ENCODE measurements around the gene KIAA1671. TPM values are rescaled to one million over a fixed set of nuclear protein-coding genes. Genes with fewer than 3 reads are reported as not detected.

KIAA1671 gene
- total RNA-seq, 4 donors from 2014 or later, result 83.1 to 162 (median 105) TPM

DNA sequence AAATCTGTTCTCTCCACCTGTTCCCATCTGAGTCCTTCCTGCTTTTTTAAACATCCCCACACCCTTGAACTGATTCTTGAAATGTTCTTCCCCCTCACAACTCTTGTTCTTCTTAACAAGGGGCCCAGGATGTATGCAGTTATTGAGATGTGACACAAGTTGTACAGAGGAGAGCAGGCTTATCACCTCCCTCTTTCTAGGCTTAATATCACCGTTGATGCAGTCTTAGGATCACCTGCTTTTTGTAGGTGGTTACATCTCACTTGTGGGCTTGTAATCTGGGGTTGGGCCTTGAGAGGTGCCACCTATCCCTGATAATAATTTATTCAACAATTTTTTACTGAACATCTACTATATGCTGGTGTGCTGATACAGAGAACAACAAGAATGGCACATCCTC is 253.3 kb downstream of the KIAA1671 start:
- Histone ChIP-seq H3K4me3 (no peak overlapping the region), H3K27me3 (no peaks in the 10 kb centered on the region), H3K4me1 (no peaks in the 10 kb centered on the region), H3K36me3 (no peaks in the 10 kb centered on the region), H3K27ac (no peak overlapping the region), H3K9me3 (no peaks in the 10 kb centered on the region)
- no peak for DNase-seq
- WGBS, 2 donors (ENCODE audit: low coverage in 1 of 2), result 75 to 89% methylated on average over 1 of the region's 1 CpG
- intact Hi-C loops (cut with DNase I; ENCODE audit: low total_unique reads) (no loop called here), in situ Hi-C loops (cut with MboI; ENCODE audit: low pct_ligation_motif_present in 1 of 4, low pct_unique_long_range_greater_than_20kb in 1 of 4, low sequenced_read_pairs in 3 of 4) (no loop called here)
- no peak for TF ChIP-seq POLR2AphosphoS5 (IDR thresholded peaks at IDR 0.05)
- TF ChIP-seq POLR2A (IDR thresholded peaks at IDR 0.05), result no peak
- no peak for TF ChIP-seq EP300 (IDR thresholded peaks at IDR 0.05; ENCODE audit: low read depth)
- TF ChIP-seq, protein P1, sequence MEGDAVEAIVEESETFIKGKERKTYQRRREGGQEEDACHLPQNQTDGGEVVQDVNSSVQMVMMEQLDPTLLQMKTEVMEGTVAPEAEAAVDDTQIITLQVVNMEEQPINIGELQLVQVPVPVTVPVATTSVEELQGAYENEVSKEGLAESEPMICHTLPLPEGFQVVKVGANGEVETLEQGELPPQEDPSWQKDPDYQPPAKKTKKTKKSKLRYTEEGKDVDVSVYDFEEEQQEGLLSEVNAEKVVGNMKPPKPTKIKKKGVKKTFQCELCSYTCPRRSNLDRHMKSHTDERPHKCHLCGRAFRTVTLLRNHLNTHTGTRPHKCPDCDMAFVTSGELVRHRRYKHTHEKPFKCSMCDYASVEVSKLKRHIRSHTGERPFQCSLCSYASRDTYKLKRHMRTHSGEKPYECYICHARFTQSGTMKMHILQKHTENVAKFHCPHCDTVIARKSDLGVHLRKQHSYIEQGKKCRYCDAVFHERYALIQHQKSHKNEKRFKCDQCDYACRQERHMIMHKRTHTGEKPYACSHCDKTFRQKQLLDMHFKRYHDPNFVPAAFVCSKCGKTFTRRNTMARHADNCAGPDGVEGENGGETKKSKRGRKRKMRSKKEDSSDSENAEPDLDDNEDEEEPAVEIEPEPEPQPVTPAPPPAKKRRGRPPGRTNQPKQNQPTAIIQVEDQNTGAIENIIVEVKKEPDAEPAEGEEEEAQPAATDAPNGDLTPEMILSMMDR (IDR thresholded peaks at IDR 0.05), result no peak

DNA sequence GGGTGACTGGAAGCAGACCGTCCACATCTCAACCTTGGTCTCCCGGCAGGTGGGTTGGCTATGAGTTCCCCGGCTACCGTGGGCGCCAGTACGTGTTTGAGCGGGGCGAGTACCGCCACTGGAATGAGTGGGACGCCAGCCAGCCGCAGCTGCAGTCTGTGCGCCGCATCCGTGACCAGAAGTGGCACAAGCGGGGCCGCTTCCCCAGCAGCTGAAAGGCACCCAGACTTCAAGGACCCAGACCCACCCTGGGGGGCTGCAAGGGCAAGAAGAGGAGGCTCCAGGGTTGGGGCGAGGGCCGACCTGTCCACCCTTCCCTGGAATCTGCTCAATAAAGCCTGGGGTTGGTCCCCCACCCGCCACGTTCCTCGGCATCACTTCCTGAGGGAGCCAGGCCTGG is 254.5 kb downstream of the KIAA1671 start:
- Histone ChIP-seq H3K4me1 (no peaks in the 10 kb centered on the region), H3K36me3 (no peaks in the 10 kb centered on the region), H3K27me3 (no peaks in the 10 kb centered on the region), H3K4me3 (no peak overlapping the region), H3K9me3 (no peaks in the 10 kb centered on the region), H3K27ac (no peak overlapping the region)
- DNase-seq, result no peak
- intact Hi-C loops (cut with DNase I; ENCODE audit: low total_unique reads), result no loop called here
- TF ChIP-seq POLR2AphosphoS5 (IDR thresholded peaks at IDR 0.05) (no peak), POLR2A (IDR thresholded peaks at IDR 0.05) (no peak), EP300 (IDR thresholded peaks at IDR 0.05; ENCODE audit: low read depth) (no peak)
- TF ChIP-seq, protein P1 (IDR thresholded peaks at IDR 0.05), result no peak
- WGBS, 2 donors (ENCODE audit: low coverage in 1 of 2), result 85% methylated on average over 12 of the region's 21 CpGs; no CpG with 5 or more reads in 1 of the 2 donors
- in situ Hi-C loops (cut with MboI; ENCODE audit: low pct_ligation_motif_present in 1 of 4, low pct_unique_long_range_greater_than_20kb in 1 of 4, low sequenced_read_pairs in 3 of 4), result no loop called here

DNA sequence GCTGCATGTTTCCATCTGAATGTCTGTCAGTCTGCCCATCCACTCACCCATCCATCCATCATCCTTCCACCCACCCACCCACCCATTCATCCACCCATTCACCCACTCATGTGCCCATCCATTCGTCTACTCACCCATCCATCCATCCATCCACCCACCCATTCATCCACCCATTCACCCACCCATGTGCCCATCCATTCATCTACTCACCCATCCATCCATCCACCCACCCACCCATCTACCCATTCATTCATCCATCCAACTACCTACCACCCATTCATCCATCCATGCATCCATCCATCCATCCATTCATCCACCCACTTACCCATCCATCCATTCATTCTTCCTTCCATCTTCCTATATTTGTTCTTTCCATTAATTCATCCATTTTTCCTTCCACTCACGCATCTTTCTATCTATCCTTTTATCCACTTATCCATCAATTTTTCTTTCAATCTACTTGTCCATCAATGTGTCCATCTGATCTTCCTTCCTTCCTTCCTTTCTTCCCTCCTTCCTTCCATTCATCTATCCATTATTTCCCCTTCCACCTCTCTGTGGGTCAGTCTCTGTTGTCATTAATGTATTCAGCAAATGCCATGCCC is 255.1 kb downstream of the KIAA1671 start:
- no peaks in the 10 kb centered on the region for H3K9me3 ChIP-seq
- intact Hi-C loops (cut with DNase I; ENCODE audit: low total_unique reads), result no loop called here
- no peaks in the 10 kb centered on the region for H3K4me1 ChIP-seq

GRCh38 chr22:25208328-25208727 is 255.8 kb downstream of the KIAA1671 start:
- no peak overlapping the region for H3K27ac ChIP-seq
- TF ChIP-seq EP300 (IDR thresholded peaks at IDR 0.05; ENCODE audit: low read depth), result no peak
- no peak for TF ChIP-seq POLR2A (IDR thresholded peaks at IDR 0.05)
- no peak for TF ChIP-seq POLR2AphosphoS5 (IDR thresholded peaks at IDR 0.05)
- TF ChIP-seq, protein P1 (IDR thresholded peaks at IDR 0.05), result no peak
- no peak for DNase-seq
- H3K4me3 ChIP-seq, result no peak overlapping the region
- no peaks in the 10 kb centered on the region for H3K27me3 ChIP-seq
- intact Hi-C loops (cut with DNase I; ENCODE audit: low total_unique reads), result no loop called here
- 44 to 65% methylated on average over 1 to 2 of the region's 2 CpGs for WGBS, 2 donors (ENCODE audit: low coverage in 1 of 2)
- no peaks in the 10 kb centered on the region for H3K4me1 ChIP-seq
- no peaks in the 10 kb centered on the region for H3K36me3 ChIP-seq
- in situ Hi-C loops (cut with MboI; ENCODE audit: low pct_ligation_motif_present in 1 of 4, low pct_unique_long_range_greater_than_20kb in 1 of 4, low sequenced_read_pairs in 3 of 4), result no loop called here
- H3K9me3 ChIP-seq, result no peaks in the 10 kb centered on the region

More for the DNA sequence above, 255.1 kb downstream of the KIAA1671 start:
- H3K4me3 ChIP-seq, result no peak overlapping the region
- 69 to 100% methylated on average over 1 of the region's 2 CpGs for WGBS, 2 donors (ENCODE audit: low coverage in 1 of 2)
- TF ChIP-seq POLR2AphosphoS5 (IDR thresholded peaks at IDR 0.05) (no peak), EP300 (IDR thresholded peaks at IDR 0.05; ENCODE audit: low read depth) (no peak), POLR2A (IDR thresholded peaks at IDR 0.05) (no peak)
- TF ChIP-seq, protein P1 (IDR thresholded peaks at IDR 0.05), result no peak
- in situ Hi-C loops (cut with MboI; ENCODE audit: low pct_ligation_motif_present in 1 of 4, low pct_unique_long_range_greater_than_20kb in 1 of 4, low sequenced_read_pairs in 3 of 4), result no loop called here
- no peak overlapping the region for H3K27ac ChIP-seq
- no peaks in the 10 kb centered on the region for H3K36me3 ChIP-seq
- no peak for DNase-seq
- H3K27me3 ChIP-seq, result no peaks in the 10 kb centered on the region

Measured in transverse colon (tissue), 4 donors.